Fibroblast of pulmonary artery (primary cell): Measurements from ENCODE around the gene COG5.

Experiments
- DNase-seq: peaks from one replicate; pipeline ENCODE4 v3.0.0-alpha.2; 2010; ENCODE audit warnings: low read depth
- H3K4me3 ChIP-seq: replicated peaks from 2 replicates; pipeline ENCODE4 v1.5.1; 2011; ENCODE audit warnings: low read depth, mild to moderate bottlenecking, control low read depth, low read length, moderate library complexity
- TF ChIP-seq, protein P1 (sequence below): IDR thresholded peaks from 2 replicates; pipeline ENCODE4 v1.5.1; 2011; ENCODE audit warnings: mild to moderate bottlenecking, control low read depth, low read length, inconsistent platforms; ENCODE audit errors: missing control alignments

COG5 gene

DNA sequence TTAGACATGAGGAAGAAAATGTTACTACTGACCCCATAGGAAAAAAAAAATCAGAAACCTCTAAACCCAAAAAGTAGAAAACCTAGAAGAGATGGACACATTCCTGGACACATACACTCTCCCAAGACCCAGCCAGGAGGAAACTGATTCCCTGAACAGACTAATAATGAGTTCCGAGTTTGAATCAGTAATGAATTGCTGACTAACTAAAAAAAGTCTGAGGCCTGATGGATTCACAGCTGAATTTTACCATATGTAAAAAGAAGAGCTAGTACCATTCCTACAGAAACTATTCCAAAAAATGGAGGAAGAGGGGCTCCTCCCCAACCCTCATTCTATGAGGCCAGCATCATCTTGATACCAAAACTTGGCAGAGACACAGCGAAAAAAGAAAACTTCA lies 319.1 kb downstream of the COG5 start:
- H3K4me3 ChIP-seq, result no peak overlapping the region
- TF ChIP-seq, protein P1, sequence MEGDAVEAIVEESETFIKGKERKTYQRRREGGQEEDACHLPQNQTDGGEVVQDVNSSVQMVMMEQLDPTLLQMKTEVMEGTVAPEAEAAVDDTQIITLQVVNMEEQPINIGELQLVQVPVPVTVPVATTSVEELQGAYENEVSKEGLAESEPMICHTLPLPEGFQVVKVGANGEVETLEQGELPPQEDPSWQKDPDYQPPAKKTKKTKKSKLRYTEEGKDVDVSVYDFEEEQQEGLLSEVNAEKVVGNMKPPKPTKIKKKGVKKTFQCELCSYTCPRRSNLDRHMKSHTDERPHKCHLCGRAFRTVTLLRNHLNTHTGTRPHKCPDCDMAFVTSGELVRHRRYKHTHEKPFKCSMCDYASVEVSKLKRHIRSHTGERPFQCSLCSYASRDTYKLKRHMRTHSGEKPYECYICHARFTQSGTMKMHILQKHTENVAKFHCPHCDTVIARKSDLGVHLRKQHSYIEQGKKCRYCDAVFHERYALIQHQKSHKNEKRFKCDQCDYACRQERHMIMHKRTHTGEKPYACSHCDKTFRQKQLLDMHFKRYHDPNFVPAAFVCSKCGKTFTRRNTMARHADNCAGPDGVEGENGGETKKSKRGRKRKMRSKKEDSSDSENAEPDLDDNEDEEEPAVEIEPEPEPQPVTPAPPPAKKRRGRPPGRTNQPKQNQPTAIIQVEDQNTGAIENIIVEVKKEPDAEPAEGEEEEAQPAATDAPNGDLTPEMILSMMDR, result no peak

DNA sequence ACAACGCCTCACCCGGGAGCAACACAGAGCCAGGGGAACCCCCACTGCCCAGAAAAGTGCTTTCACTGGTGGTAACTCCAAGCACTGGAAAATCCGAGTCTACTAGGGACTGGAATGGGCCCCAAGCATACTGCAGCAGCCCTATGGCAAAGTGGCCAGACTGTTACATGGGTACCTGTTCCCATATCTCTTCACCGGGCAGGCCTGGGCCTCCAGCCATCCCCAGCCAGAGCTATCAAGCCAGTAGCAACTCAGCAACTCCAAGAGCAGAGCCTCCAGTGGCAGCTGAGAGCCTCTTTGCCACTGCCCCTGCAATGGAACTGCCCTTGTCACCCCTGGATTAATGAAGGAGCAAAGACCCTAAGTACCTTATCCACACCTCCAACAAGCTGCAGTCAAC lies 321.5 kb downstream of the COG5 start:
- no peak overlapping the region for H3K4me3 ChIP-seq
- no peak for DNase-seq
- TF ChIP-seq, protein P1, result no peak

More for the DNA sequence above, 319.1 kb downstream of the COG5 start:
- DNase-seq, result no peak

DNA sequence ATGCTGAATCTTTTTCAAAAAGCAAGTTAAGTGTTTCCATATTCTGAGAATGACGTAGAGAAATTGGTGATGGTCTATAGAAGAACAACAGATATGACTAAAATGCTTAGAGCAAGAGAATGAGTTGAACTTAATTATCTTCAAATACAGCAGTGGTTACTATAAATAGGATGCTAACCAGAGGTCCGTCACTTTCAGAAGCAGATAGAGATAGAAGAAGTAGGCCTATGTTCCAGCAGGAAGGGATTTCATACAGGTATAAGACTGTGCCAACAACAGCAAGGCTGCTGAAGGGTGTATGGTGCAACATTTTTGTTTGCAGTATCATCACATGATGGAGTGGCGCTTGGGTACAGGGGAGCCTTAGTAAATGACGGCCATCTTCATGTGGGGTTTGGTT lies 326.3 kb downstream of the COG5 start:
- H3K4me3 ChIP-seq, result no peak overlapping the region
- DNase-seq, result no peak
- TF ChIP-seq, protein P1, result no peak

DNA sequence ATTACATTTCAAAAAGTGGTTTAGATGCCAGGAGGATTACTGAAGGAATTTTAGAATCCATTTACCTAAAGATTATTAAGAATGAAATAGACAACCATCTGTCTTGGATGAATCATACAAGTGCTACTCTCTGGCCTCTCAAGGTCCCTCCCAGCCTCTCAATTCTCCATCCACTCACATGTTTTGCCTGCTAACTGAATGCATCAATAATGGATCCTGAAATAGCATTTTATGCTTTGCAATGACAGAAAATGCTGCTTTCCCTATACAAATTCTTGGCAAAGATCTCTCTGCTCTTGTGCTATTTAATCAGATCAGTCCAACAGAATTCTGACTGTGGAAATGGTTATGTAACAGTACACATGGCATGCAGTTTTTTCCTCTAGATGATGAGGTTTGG lies 326.9 kb downstream of the COG5 start:
- TF ChIP-seq, protein P1, result no peak
- no peak for DNase-seq
- H3K4me3 ChIP-seq, result no peak overlapping the region

DNA sequence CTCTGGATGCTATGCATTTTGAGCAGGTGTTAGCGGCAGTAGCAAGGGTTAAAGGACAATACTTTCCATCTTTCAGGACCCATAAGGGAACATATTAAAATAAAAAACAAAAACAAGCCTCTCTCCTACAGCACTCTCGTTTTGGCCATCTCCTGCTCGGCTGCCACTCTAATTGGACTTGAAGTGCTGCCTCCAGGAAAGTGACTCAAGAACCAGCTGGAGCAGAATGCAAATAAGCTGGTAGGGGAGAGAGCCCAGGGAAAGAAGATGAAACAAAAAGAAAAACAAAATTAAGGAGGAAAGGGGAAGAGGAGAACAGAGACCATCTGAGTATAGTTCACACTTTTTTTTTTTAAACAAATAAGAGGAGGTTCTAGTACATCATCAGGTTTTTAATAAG lies 329.3 kb downstream of the COG5 start:
- TF ChIP-seq, protein P1, result no peak
- no peak overlapping the region for H3K4me3 ChIP-seq
- no peak for DNase-seq

DNA sequence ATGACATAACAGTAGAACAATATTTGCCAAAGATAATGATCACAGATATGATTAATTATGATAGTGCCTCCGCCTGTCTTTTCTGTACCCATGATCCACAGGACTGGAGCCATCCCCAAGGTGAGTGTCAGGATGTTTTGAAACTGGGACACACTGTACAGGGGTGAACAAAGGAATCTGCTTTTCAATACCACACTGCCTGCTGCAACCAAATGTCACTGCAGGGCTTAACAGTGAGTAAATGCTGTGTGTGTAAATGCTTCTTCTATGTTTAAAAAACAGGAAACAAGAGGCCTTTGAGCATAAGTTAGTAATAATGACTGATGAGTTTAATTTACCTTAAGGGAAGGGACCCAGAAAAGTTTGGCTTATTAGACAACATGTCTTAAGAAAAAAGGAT lies 329.7 kb downstream of the COG5 start:
- DNase-seq, result no peak
- TF ChIP-seq, protein P1, result no peak
- H3K4me3 ChIP-seq, result no peak overlapping the region

DNA sequence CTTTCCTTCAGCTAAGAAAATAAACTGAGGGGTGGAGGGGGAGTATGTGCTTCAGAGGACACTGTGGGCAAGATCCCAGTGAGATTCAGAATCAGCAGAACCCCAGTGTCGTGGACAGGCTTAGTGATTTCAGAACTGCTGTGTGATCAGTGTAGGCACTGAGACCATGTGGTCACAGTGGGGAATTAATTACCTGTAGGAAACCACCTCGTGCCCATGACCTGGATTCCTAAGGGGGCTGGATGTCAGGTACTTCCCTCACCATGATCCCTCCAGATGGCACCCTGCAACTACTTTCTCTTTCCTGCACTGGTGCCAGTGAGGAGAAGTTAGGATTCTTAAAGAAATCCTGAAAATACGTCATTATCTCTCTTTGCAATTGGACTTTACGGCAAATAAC lies 330.5 kb downstream of the COG5 start:
- TF ChIP-seq, protein P1, result no peak
- no peak for DNase-seq
- H3K4me3 ChIP-seq, result no peak overlapping the region
